Chondrocyte (in vitro differentiated cells): ENCODE results near the gene DMRTC2. TPM values are rescaled to one million over a fixed set of nuclear protein-coding genes. Genes with fewer than 3 reads are reported as not detected.

Source experiments
- DNase-seq: peaks from one replicate; pipeline ENCODE4 v3.0.0; 2021; ENCODE audit warnings: mixed read lengths, low spot score
- H3K27ac Mint-ChIP-seq: one replicate; pipeline ENCODE4 v1.8.0; 2021; ENCODE audit warnings: mild to moderate bottlenecking, moderate library complexity, mixed read lengths; ENCODE audit not compliant: unreplicated experiment
- H3K27me3 Mint-ChIP-seq: 2 replicates; pipeline ENCODE4 v1.8.0; 2021; ENCODE audit warnings: low read depth, mixed read lengths
- H3K36me3 Mint-ChIP-seq: 2 replicates; pipeline ENCODE4 v1.8.0; 2021; ENCODE audit warnings: low read depth, mixed read lengths
- H3K4me1 Mint-ChIP-seq: 2 replicates; pipeline ENCODE4 v1.8.0; 2021; ENCODE audit warnings: low read depth, mild to moderate bottlenecking, mixed read lengths
- H3K4me3 Mint-ChIP-seq: one replicate; pipeline ENCODE4 v1.8.0; 2021; ENCODE audit warnings: mild to moderate bottlenecking, moderate library complexity, mixed read lengths; ENCODE audit not compliant: unreplicated experiment
- H3K9me3 Mint-ChIP-seq: 2 replicates; pipeline ENCODE4 v1.8.0; 2021; ENCODE audit warnings: low read depth, mixed read lengths
- CTCF ChIP-seq: fragments of 200-600 bp; sonication (generic); IDR thresholded peaks from 2 replicates; pipeline ENCODE4 v1.5.0; 2021; ENCODE audit warnings: antibody characterized with exemption, mild to moderate bottlenecking, moderate library complexity
- total RNA-seq: library from RNA; stranded (reverse); gene quantifications from 3 replicates; pipeline ENCODE4 v1.2.1, GENCODE V29; 2021

The DMRTC2 gene
- total RNA-seq, 1 donor from 2014 or later, result not detected

- peaks cover 33% of the 10 kb centered on the region for H3K4me1 Mint-ChIP-seq
- peaks cover 6% of the 10 kb centered on the region for H3K36me3 Mint-ChIP-seq
- DNase-seq, result no peak
- H3K27ac Mint-ChIP-seq, result peak overlapping the region; percentile 75
- H3K9me3 Mint-ChIP-seq, result no peaks in the 10 kb centered on the region
- H3K4me3 Mint-ChIP-seq, result no peak overlapping the region
- no peak for TF ChIP-seq CTCF
- H3K27me3 Mint-ChIP-seq, result no peaks in the 10 kb centered on the region
These were observed 42.2 kb downstream of the DMRTC2 start for GRCh38 chr19:41886761-41887710.

- Mint-ChIP-seq H3K27me3 (no peaks in the 10 kb centered on the region), H3K36me3 (peaks cover 7% of the 10 kb centered on the region), H3K9me3 (no peaks in the 10 kb centered on the region), H3K4me1 (peaks cover 27% of the 10 kb centered on the region), H3K27ac (peak overlapping the region; percentile 58), H3K4me3 (no peak overlapping the region)
- DNase-seq, result no peak
- no peak for TF ChIP-seq CTCF
These were observed 43.0 kb downstream of the DMRTC2 start for GRCh38 chr19:41887711-41888382.

- H3K4me3 Mint-ChIP-seq, result no peak overlapping the region
- H3K27ac Mint-ChIP-seq, result no peak overlapping the region
- no peak for TF ChIP-seq CTCF
- H3K27me3 Mint-ChIP-seq, result no peaks in the 10 kb centered on the region
- no peaks in the 10 kb centered on the region for H3K9me3 Mint-ChIP-seq
- H3K36me3 Mint-ChIP-seq, result peaks cover 8% of the 10 kb centered on the region
- DNase-seq, result no peak
- H3K4me1 Mint-ChIP-seq, result peaks cover 27% of the 10 kb centered on the region
These were observed 44.1 kb downstream of the DMRTC2 start for GRCh38 chr19:41888926-41889325.

- Mint-ChIP-seq H3K36me3 (peaks cover 11% of the 10 kb centered on the region), H3K9me3 (no peaks in the 10 kb centered on the region), H3K27ac (no peak overlapping the region), H3K4me1 (peaks cover 24% of the 10 kb centered on the region), H3K27me3 (no peaks in the 10 kb centered on the region), H3K4me3 (no peak overlapping the region)
- no peak for DNase-seq
- TF ChIP-seq CTCF, result no peak
These were observed 45.1 kb downstream of the DMRTC2 start for GRCh38 chr19:41889896-41890295.

- DNase-seq, result no peak
- no peak overlapping the region for H3K4me3 Mint-ChIP-seq
- no peak overlapping the region for H3K27ac Mint-ChIP-seq
- TF ChIP-seq CTCF, result no peak
- peaks cover 16% of the 10 kb centered on the region for H3K36me3 Mint-ChIP-seq
- H3K9me3 Mint-ChIP-seq, result no peaks in the 10 kb centered on the region
- peaks cover 16% of the 10 kb centered on the region for H3K4me1 Mint-ChIP-seq
- H3K27me3 Mint-ChIP-seq, result no peaks in the 10 kb centered on the region
These were observed 46.1 kb downstream of the DMRTC2 start for GRCh38 chr19:41890936-41891335.
